GM12873 (cell line): ENCODE data around the gene ADAMTS8.
A peak's percentile ranks its signal among the peaks of the same experiment; 100 is the strongest.

Source experiments
- TF ChIP-seq, protein P1 (sequence below): IDR thresholded peaks from 2 replicates; pipeline ENCODE4 v1.5.1; 2012; ENCODE audit warnings: low read depth, mild to moderate bottlenecking, moderate library complexity, low read length, control low read depth; ENCODE audit not compliant: insufficient read depth; ENCODE audit errors: missing control alignments

ADAMTS8 gene

DNA sequence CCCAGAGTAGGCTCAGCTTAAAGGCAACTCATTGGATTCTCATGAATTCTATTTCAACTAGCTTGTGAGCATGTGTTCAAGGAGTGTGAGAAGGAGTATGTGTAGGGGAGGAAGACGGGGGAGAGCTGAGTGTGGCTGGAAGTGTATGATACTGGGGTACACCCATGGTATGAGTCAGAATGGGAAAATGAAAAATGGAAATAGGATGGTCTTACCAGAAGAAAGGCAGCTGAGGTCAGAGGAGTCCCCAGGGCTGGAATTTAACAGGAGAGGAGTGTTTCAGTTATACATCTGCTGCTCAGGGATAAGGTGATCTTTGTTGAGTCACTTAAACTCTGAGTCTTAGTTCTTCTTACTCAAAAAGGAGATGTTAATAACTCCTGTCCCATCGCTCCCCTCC lies 13.3 kb upstream of the ADAMTS8 start:
- TF ChIP-seq, protein P1, sequence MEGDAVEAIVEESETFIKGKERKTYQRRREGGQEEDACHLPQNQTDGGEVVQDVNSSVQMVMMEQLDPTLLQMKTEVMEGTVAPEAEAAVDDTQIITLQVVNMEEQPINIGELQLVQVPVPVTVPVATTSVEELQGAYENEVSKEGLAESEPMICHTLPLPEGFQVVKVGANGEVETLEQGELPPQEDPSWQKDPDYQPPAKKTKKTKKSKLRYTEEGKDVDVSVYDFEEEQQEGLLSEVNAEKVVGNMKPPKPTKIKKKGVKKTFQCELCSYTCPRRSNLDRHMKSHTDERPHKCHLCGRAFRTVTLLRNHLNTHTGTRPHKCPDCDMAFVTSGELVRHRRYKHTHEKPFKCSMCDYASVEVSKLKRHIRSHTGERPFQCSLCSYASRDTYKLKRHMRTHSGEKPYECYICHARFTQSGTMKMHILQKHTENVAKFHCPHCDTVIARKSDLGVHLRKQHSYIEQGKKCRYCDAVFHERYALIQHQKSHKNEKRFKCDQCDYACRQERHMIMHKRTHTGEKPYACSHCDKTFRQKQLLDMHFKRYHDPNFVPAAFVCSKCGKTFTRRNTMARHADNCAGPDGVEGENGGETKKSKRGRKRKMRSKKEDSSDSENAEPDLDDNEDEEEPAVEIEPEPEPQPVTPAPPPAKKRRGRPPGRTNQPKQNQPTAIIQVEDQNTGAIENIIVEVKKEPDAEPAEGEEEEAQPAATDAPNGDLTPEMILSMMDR, result no peak

GRCh38 chr11:130439876-130440275 lies 11.5 kb upstream of the ADAMTS8 start:
- TF ChIP-seq, protein P1, result no peak

DNA sequence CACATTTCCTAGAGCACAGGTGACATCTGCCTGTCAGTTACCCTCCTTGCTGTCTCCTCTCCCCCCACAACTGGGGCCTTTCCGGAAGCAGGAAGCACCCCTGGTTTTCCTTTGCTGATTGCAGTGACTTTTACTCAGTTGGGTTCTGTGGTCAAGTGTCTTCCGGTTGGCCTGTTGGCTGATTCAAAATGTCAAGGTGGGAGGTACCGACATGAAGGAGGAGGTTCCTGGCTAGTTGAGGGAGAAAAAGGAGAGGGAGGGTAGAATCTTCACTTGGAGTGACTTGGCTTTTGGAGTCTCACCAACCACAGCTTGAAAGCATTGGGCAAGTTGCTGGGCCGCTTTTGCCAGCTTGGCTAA lies 10.7 kb upstream of the ADAMTS8 start:
- TF ChIP-seq, protein P1, result no peak

DNA sequence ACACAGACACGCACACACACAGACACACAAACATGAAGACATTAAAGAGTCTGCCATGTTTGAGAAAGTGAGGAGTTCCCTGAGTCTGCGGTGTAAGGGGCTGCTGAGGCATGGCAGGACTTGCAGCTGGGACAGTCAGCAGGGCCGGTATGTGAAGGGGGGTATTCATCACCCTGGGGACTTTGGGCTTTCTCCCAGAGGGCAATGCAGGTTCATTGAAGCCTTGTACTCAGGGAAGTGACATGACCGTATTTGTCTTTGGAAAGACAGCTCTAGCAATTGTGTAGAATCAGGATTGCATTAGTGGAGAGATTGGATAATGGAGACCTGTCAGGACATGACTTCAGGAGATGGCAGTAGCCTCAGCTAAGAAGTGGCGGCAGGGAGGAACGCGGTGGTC lies 9.4 kb upstream of the ADAMTS8 start:
- TF ChIP-seq, protein P1, result no peak

- TF ChIP-seq, protein P1, result no peak
These were observed 7.8 kb upstream of the ADAMTS8 start for GRCh38 chr11:130436171-130436570.

GRCh38 chr11:130435671-130436070 lies 7.3 kb upstream of the ADAMTS8 start:
- TF ChIP-seq, protein P1, result no peak

DNA sequence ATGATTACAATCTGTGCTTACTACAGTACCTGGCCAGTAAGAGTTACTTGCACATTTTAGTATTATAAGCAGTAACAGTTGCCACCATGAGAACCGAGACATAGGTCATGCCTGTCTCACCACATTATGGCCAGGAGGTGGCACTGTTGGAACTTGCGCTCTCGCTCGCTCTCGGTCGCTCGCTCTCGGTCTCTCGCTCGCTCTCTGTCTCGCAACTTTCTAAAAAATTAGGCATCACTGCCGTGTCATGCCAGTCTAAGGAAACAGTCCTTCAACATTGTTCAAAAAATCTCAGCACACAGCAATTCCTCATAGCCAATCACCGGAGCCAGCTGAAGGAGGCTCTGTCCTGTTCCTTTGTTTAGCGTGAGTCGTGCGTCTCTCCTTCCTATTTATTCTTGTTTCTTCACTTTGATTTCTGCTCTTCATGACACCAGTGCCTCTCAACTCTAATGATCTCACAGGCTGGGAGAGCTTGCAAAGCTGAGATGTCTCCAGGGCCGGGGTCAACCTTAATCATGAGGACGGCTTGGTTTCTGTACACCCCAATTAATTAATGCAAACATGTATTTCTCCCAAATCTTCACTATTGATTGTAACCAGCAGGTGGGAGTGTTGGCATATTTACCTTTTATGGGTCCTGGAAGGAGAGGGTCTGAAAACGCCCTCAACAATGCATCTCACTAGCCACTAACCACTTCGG lies 6.3 kb upstream of the ADAMTS8 start:
- TF ChIP-seq, protein P1, result peak; percentile 95
